GM12865 (cell line): ENCODE data around the gene NOXO1.
"Not testable (repeated sequence)": the region's sequence is repeated elsewhere in the genome, so short reads cannot be mapped to it uniquely, and the experiment has no call there.

Experiments
- DNase-seq: peaks from one replicate; pipeline ENCODE4 v3.0.0; 2010; ENCODE audit warnings: low read depth
- H3K4me3 ChIP-seq: 2 replicates; pipeline ENCODE4 v1.5.1; 2011; ENCODE audit warnings: mild to moderate bottlenecking, low read depth, low read length, control low read depth
- TF ChIP-seq, protein P1 (sequence below): IDR thresholded peaks from 2 replicates; pipeline ENCODE4 v1.5.1; 2011; ENCODE audit warnings: low read length, control low read depth, low read depth, inconsistent platforms; ENCODE audit not compliant: insufficient read depth; ENCODE audit errors: missing control alignments

NOXO1 gene

DNA sequence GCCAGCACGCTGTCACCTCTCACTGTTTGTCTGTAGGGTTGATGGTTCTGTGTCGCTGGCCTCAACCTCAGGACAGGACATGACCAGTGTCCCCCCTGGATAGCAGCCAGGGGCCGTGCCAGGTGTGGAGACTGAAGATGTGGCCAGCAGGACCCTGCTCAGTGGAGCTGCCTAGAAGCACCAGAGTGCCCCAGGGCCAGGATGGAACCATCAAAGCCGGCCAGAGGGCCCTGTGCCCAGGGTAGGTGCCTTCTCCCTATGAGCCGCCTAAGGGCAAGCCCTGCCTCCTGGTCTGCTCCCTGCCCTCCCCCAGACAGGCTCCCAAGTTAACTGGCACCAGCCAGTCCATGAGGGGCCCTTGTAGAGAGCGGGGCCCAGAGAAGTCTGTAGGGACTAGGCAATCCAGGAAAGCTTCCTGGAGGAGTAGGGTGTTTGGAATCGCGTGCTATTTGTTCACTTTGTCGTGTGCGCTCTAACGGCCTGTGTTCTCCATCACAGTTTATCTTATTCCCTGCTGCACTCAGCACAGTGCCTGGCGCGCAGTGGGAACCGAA is 22.5 kb downstream of the NOXO1 start:
- no peak for DNase-seq
- TF ChIP-seq, protein P1, sequence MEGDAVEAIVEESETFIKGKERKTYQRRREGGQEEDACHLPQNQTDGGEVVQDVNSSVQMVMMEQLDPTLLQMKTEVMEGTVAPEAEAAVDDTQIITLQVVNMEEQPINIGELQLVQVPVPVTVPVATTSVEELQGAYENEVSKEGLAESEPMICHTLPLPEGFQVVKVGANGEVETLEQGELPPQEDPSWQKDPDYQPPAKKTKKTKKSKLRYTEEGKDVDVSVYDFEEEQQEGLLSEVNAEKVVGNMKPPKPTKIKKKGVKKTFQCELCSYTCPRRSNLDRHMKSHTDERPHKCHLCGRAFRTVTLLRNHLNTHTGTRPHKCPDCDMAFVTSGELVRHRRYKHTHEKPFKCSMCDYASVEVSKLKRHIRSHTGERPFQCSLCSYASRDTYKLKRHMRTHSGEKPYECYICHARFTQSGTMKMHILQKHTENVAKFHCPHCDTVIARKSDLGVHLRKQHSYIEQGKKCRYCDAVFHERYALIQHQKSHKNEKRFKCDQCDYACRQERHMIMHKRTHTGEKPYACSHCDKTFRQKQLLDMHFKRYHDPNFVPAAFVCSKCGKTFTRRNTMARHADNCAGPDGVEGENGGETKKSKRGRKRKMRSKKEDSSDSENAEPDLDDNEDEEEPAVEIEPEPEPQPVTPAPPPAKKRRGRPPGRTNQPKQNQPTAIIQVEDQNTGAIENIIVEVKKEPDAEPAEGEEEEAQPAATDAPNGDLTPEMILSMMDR = no peak
- H3K4me3 ChIP-seq = no peak overlapping the region

DNA sequence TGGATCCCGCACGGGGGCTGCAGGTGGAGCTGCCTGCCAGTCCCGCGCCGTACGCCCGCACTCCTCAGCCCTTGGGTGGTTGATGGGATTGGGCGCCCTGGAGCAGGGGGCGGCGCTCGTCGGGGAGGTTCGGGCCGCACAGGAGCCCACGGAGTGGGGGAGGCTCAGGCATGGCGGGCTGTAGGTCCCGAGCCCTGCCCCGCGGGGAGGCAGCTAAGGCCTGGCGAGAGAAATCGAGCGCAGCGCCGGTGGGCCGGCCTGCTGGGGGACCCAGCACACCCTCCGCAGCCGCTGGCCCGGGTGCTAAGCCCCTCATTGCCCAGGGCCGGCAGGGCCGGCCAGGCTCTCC is 23.2 kb downstream of the NOXO1 start:
- not testable (repeated sequence) for H3K4me3 ChIP-seq, DNase-seq

DNA sequence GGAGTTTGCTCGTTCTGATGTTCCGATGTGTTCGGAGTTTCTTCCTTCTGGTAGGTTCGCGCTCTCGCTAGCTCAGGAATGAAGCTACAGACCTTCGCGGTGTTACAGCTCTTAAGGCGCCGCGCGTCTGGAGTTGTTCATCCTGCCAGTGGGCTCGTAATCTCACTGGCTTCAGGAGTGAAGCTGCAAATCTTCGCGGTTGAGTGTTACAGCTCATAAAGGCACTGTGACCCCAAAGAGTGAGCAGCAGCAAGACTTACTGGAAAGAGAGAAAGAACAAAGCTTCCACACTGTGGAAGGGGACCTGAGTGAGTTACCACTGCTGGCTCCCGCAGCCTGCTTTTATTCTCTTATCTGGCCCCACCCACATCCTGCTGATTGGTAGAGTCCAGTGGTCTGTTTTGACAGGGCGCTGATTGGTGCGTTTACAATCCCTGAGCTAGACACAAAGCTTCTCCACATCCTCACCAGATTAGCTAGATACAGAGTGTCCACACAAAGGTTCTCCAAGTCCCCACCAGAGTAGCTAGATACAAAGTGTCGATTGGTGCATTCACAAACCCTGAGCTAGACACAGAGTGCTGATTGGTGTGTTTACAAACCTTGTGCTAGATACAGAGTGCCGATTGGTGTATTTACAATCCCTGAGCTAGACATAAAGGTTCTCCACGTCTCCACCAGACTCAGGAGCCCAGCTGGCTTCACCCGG is 23.7 kb downstream of the NOXO1 start:
- not testable (repeated sequence) for H3K4me3 ChIP-seq, DNase-seq

DNA sequence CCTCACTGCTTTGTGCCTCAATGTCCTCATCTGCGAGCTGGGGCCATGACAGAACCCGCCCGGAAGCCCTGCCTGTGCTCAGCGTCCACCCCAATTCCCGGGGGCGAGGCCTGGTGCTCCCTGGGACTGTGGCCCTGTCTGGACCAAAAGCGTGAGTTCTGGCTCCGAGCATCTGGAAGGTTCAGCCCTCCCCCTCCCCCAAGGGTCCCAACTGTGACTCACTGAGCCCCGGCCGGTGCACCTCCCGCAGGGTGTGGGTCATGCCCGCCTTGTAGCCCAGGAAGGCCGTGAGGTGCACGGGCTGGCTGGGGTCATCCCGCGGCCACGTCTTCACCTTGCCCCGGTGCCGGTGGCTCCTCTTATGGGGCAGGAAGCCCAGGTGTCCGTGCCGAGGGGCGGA is 27.5 kb downstream of the NOXO1 start:
- TF ChIP-seq, protein P1 = no peak
- no peak for DNase-seq
- H3K4me3 ChIP-seq = no peak overlapping the region

DNA sequence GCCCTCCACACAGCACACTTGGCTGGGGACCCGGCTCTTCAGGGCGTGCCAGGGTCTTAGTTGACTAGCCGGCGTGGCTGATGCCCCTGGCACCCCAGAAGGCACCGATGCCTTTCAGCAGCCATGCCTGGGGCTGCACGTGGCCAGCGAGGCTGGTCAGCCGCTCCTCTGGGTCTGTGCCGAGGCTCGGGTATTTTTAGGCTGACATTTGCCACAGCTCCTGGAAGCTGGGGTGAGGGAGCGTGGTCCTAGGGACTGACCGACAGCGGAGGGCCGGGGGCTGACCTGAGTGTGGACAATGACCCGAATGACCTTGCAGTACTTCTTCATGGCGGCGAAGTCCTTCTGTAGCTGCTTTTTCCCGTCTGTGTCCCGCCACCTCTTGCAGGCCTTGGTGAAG is 30.7 kb downstream of the NOXO1 start:
- no peak for DNase-seq
- TF ChIP-seq, protein P1 = no peak
- H3K4me3 ChIP-seq = no peak overlapping the region

DNA sequence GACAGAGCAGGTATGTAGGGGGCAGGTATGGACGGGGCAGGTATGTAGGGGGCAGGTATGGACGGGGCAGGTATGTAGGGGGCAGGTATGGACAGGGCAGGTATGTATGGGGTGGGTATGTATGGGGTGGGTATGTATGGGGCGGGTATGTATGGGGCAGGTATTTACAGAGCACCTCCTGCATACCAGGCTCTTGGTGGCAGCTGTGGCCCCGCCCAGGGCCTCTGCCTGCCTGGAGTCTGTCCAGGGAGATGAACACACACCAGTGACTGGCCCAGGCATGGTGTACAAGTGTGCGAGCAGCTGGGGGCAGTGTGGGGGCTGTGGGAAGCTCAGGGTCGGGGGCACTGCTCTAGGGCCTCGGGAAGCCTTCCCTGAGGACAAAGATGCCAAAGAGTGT is 31.2 kb downstream of the NOXO1 start:
- DNase-seq = no peak
- no peak overlapping the region for H3K4me3 ChIP-seq
- TF ChIP-seq, protein P1 = no peak

DNA sequence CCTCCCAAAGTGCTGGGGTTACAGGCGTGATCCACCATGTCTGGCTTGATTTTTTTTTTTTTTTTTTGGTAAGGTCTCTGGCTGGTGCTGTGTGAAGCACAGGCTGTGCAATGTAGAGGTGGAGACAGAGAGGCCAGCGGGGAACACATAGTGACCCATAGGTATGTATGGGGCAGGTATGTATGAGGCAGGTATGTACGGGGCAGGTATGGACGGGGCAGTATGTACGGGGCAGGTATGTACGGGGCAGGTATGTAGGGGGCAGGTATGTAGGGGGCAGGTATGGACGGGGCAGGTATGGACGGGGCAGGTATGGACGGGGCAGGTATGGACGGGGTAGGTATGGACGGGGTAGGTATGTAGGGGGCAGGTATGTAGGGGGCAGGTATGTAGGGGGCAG is 31.8 kb downstream of the NOXO1 start:
- TF ChIP-seq, protein P1 = no peak
- no peak for DNase-seq
- no peak overlapping the region for H3K4me3 ChIP-seq

DNA sequence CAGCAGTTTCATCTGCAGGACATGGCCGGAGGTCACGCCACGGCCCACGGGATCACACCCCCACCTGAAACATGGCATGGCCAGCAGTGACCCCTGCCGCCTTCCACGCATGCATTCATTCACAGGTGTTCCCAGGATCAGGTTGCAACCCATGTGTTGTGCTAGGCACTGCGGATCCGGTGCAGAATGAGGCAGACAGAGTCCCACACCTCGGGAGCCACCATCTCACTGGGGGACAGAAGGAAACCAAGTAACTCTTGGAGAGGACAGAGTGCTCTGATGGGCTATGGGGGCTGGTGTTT is 33.9 kb downstream of the NOXO1 start:
- TF ChIP-seq, protein P1 = no peak
- no peak overlapping the region for H3K4me3 ChIP-seq
- DNase-seq = no peak
